ENCODE results near the gene MAP9. TPM values are rescaled to one million over a fixed set of nuclear protein-coding genes. Genes with fewer than 3 reads are reported as not detected.

MAP9 gene
- total RNA-seq, 1 donor from 2014 or later, result 21.0 TPM

- Histone ChIP-seq H3K27me3 (ENCODE audit: insufficient read depth, low read length) (no peaks in the 10 kb centered on the region), H4K20me1 (ENCODE audit: insufficient read depth, low read length) (no peaks in the 10 kb centered on the region), H3K79me2 (ENCODE audit: insufficient read depth, low read length) (no peaks in the 10 kb centered on the region), H3K36me3 (ENCODE audit: insufficient read depth, low read length) (no peaks in the 10 kb centered on the region), H2AFZ (ENCODE audit: low read depth, low read length) (no peak overlapping the region), H3K4me1 (ENCODE audit: insufficient read depth, low read length) (no peaks in the 10 kb centered on the region), H3K4me2 (ENCODE audit: low read length) (no peak overlapping the region), H3K4me3 (ENCODE audit: insufficient read depth, low read depth, low read length) (no peak overlapping the region), H3K27ac (ENCODE audit: low read depth, low read length) (no peak overlapping the region), H3K9ac (ENCODE audit: low read length) (no peak overlapping the region), H3K9me3 (ENCODE audit: insufficient read depth, low read depth, low read length) (no peaks in the 10 kb centered on the region)
- Mint-ChIP-seq H3K4me3 (ENCODE audit: unreplicated experiment) (no peak overlapping the region), H3K27ac (ENCODE audit: unreplicated experiment) (no peak overlapping the region), H3K36me3 (ENCODE audit: low read depth, unreplicated experiment) (no peaks in the 10 kb centered on the region), H3K9me3 (ENCODE audit: unreplicated experiment) (no peaks in the 10 kb centered on the region), H3K27me3 (ENCODE audit: low read depth, unreplicated experiment) (no peaks in the 10 kb centered on the region), H3K4me1 (ENCODE audit: low read depth, unreplicated experiment) (no peaks in the 10 kb centered on the region)
- FAIRE-seq, result no peak
- TF ChIP-seq EZH2 (IDR thresholded peaks at IDR 0.05; ENCODE audit: insufficient read depth, low read length), result no peak
- TF ChIP-seq CTCF (IDR thresholded peaks at IDR 0.05; ENCODE audit: insufficient read depth, low read depth, low read length), result no peak
- no peak for DNase-seq (ENCODE audit: low read depth)
These were observed 69.0 kb downstream of the MAP9 start for GRCh38 chr4:155307731-155308277.

- Mint-ChIP-seq H3K4me1 (ENCODE audit: low read depth, unreplicated experiment) (no peaks in the 10 kb centered on the region), H3K27ac (ENCODE audit: unreplicated experiment) (no peak overlapping the region), H3K4me3 (ENCODE audit: unreplicated experiment) (no peak overlapping the region), H3K36me3 (ENCODE audit: low read depth, unreplicated experiment) (no peaks in the 10 kb centered on the region), H3K9me3 (ENCODE audit: unreplicated experiment) (no peaks in the 10 kb centered on the region), H3K27me3 (ENCODE audit: low read depth, unreplicated experiment) (no peaks in the 10 kb centered on the region)
- Histone ChIP-seq H3K27me3 (ENCODE audit: insufficient read depth, low read length) (no peaks in the 10 kb centered on the region), H2AFZ (ENCODE audit: low read depth, low read length) (no peak overlapping the region), H4K20me1 (ENCODE audit: insufficient read depth, low read length) (no peaks in the 10 kb centered on the region), H3K9me3 (ENCODE audit: insufficient read depth, low read depth, low read length) (no peaks in the 10 kb centered on the region), H3K9ac (ENCODE audit: low read length) (no peak overlapping the region), H3K4me2 (ENCODE audit: low read length) (no peak overlapping the region), H3K27ac (ENCODE audit: low read depth, low read length) (no peak overlapping the region), H3K79me2 (ENCODE audit: insufficient read depth, low read length) (no peaks in the 10 kb centered on the region), H3K36me3 (ENCODE audit: insufficient read depth, low read length) (no peaks in the 10 kb centered on the region), H3K4me1 (ENCODE audit: insufficient read depth, low read length) (no peaks in the 10 kb centered on the region), H3K4me3 (ENCODE audit: insufficient read depth, low read depth, low read length) (no peak overlapping the region)
- no peak for TF ChIP-seq CTCF (IDR thresholded peaks at IDR 0.05; ENCODE audit: insufficient read depth, low read depth, low read length)
- no peak for TF ChIP-seq EZH2 (IDR thresholded peaks at IDR 0.05; ENCODE audit: insufficient read depth, low read length)
- DNase-seq (ENCODE audit: low read depth) (no peak), FAIRE-seq (no peak)
These were observed 71.1 kb downstream of the MAP9 start for GRCh38 chr4:155305619-155306018.

GRCh38 chr4:155304375-155304774, 72.4 kb downstream of the MAP9 start:
- Mint-ChIP-seq H3K27me3 (ENCODE audit: low read depth, unreplicated experiment) (no peaks in the 10 kb centered on the region), H3K9me3 (ENCODE audit: unreplicated experiment) (no peaks in the 10 kb centered on the region), H3K4me3 (ENCODE audit: unreplicated experiment) (no peak overlapping the region), H3K36me3 (ENCODE audit: low read depth, unreplicated experiment) (no peaks in the 10 kb centered on the region), H3K27ac (ENCODE audit: unreplicated experiment) (no peak overlapping the region), H3K4me1 (ENCODE audit: low read depth, unreplicated experiment) (no peaks in the 10 kb centered on the region)
- FAIRE-seq (no peak), DNase-seq (ENCODE audit: low read depth) (no peak)
- no peak overlapping the region for H3K9ac ChIP-seq (ENCODE audit: low read length)
- H3K27ac ChIP-seq (ENCODE audit: low read depth, low read length), result no peak overlapping the region
- no peaks in the 10 kb centered on the region for H3K36me3 ChIP-seq (ENCODE audit: insufficient read depth, low read length)
- no peak overlapping the region for H2AFZ ChIP-seq (ENCODE audit: low read depth, low read length)
- H3K4me1 ChIP-seq (ENCODE audit: insufficient read depth, low read length), result no peaks in the 10 kb centered on the region
- H3K4me2 ChIP-seq (ENCODE audit: low read length), result no peak overlapping the region
- no peak overlapping the region for H3K4me3 ChIP-seq (ENCODE audit: insufficient read depth, low read depth, low read length)
- H3K27me3 ChIP-seq (ENCODE audit: insufficient read depth, low read length), result no peaks in the 10 kb centered on the region
- no peaks in the 10 kb centered on the region for H4K20me1 ChIP-seq (ENCODE audit: insufficient read depth, low read length)
- no peak for TF ChIP-seq CTCF (IDR thresholded peaks at IDR 0.05; ENCODE audit: insufficient read depth, low read depth, low read length)
- no peak for TF ChIP-seq EZH2 (IDR thresholded peaks at IDR 0.05; ENCODE audit: insufficient read depth, low read length)
- no peaks in the 10 kb centered on the region for H3K9me3 ChIP-seq (ENCODE audit: insufficient read depth, low read depth, low read length)
- no peaks in the 10 kb centered on the region for H3K79me2 ChIP-seq (ENCODE audit: insufficient read depth, low read length)

Measured in astrocyte (in vitro differentiated cells and primary cell).